Activated T-helper 9 cell treated with anti-CD3 and anti-CD28 coated beads, Interleukin-2, amount 50 U/mL, for 16 hours (primary cell): Measurements from ENCODE around the gene SMARCA5.

Experiments
- DNase-seq: peaks from one replicate; pipeline ENCODE4 v3.0.0-alpha.2; 2020; ENCODE audit warnings: low read depth

SMARCA5 gene

GRCh38 chr4:143531788-143532491 lies 18.4 kb downstream of the SMARCA5 start:
- DNase-seq = no peak

GRCh38 chr4:143538979-143539669 lies 25.6 kb downstream of the SMARCA5 start:
- DNase-seq = no peak

- no peak for DNase-seq
Measured at GRCh38 chr4:143539670-143540023, 26.1 kb downstream of the SMARCA5 start.

GRCh38 chr4:143549928-143550327 lies 36.4 kb downstream of the SMARCA5 start:
- DNase-seq = no peak

GRCh38 chr4:143554728-143555597 lies 41.5 kb downstream of the SMARCA5 start:
- no peak for DNase-seq

GRCh38 chr4:143555676-143556075 lies 42.2 kb downstream of the SMARCA5 start:
- DNase-seq = no peak

GRCh38 chr4:143558286-143558685 lies 44.8 kb downstream of the SMARCA5 start:
- no peak for DNase-seq

- peak; percentile 51 for DNase-seq
Measured at GRCh38 chr4:143558823-143559756, 45.6 kb downstream of the SMARCA5 start.

GRCh38 chr4:143559757-143560147 lies 46.2 kb downstream of the SMARCA5 start:
- peak; percentile 6 for DNase-seq

GRCh38 chr4:143564472-143564871 lies 51.0 kb downstream of the SMARCA5 start:
- DNase-seq = no peak

- no peak for DNase-seq
Measured at GRCh38 chr4:143575331-143575730, 61.8 kb downstream of the SMARCA5 start.

- DNase-seq = no peak
Measured at GRCh38 chr4:143581331-143581946, 67.9 kb downstream of the SMARCA5 start.

- DNase-seq = no peak
Measured at GRCh38 chr4:143585548-143585947, 72.0 kb downstream of the SMARCA5 start.

- no peak for DNase-seq
Measured at GRCh38 chr4:143586080-143586479, 72.6 kb downstream of the SMARCA5 start.

GRCh38 chr4:143587703-143588102 lies 74.2 kb downstream of the SMARCA5 start:
- no peak for DNase-seq

- DNase-seq = no peak
Measured at GRCh38 chr4:143597276-143597675, 83.8 kb downstream of the SMARCA5 start.

GRCh38 chr4:143598816-143599215 lies 85.3 kb downstream of the SMARCA5 start:
- DNase-seq = no peak

GRCh38 chr4:143599827-143600226 lies 86.3 kb downstream of the SMARCA5 start:
- DNase-seq = no peak

GRCh38 chr4:143606480-143606879 lies 93.0 kb downstream of the SMARCA5 start:
- DNase-seq = no peak
